ENCODE data around the gene ZSWIM6.

GRCh38 chr5:61307611-61308010 lies 24.4 kb upstream of the ZSWIM6 start:
- TF ChIP-seq EZH2 (IDR thresholded peaks at IDR 0.05; ENCODE audit: insufficient read depth, low read length) (no peak), CTCF (IDR thresholded peaks at IDR 0.05; ENCODE audit: insufficient read depth, low read depth, low read length) (no peak)
